Measurements from ENCODE around the gene ARID1B. TPM values are rescaled to one million over a fixed set of nuclear protein-coding genes. Genes with fewer than 3 reads are reported as not detected.
"Not testable (repeated sequence)": the region's sequence is repeated elsewhere in the genome, so short reads cannot be mapped to it uniquely, and the experiment has no call there.

The ARID1B gene
- total RNA-seq, 1 donor from 2014 or later = 18.5 TPM

GRCh38 chr6:157144859-157145568, 367.8 kb downstream of the ARID1B start:
- DNase-seq (ENCODE audit: low read depth) = no peak
- no peak overlapping the region for H3K4me3 ChIP-seq (ENCODE audit: low read depth, low read length)
- TF ChIP-seq CTCF (conservative IDR thresholded peaks at IDR 0.05; ENCODE audit: low read depth, low read length) = no peak

- DNase-seq (ENCODE audit: low read depth) = no peak
- no peak overlapping the region for H3K4me3 ChIP-seq (ENCODE audit: low read depth, low read length)
- TF ChIP-seq CTCF (conservative IDR thresholded peaks at IDR 0.05; ENCODE audit: low read depth, low read length) = no peak
Measured at GRCh38 chr6:157145656-157146285, 368.6 kb downstream of the ARID1B start.

- DNase-seq (ENCODE audit: low read depth); H3K4me3 ChIP-seq (ENCODE audit: low read depth, low read length): not testable (repeated sequence)
Measured at GRCh38 chr6:157147054-157148026, 370.2 kb downstream of the ARID1B start.

GRCh38 chr6:157148391-157149323, 371.5 kb downstream of the ARID1B start:
- H3K4me3 ChIP-seq (ENCODE audit: low read depth, low read length) = peak overlapping the region; percentile 2
- DNase-seq (ENCODE audit: low read depth) = peak; percentile 82
- no peak for TF ChIP-seq CTCF (conservative IDR thresholded peaks at IDR 0.05; ENCODE audit: low read depth, low read length)

GRCh38 chr6:157150076-157150475, 372.9 kb downstream of the ARID1B start:
- TF ChIP-seq CTCF (conservative IDR thresholded peaks at IDR 0.05; ENCODE audit: low read depth, low read length) = no peak
- H3K4me3 ChIP-seq (ENCODE audit: low read depth, low read length) = no peak overlapping the region
- no peak for DNase-seq (ENCODE audit: low read depth)

GRCh38 chr6:157151029-157151428, 373.9 kb downstream of the ARID1B start:
- DNase-seq (ENCODE audit: low read depth) = no peak

More at GRCh38 chr6:157151029-157151428, 373.9 kb downstream of the ARID1B start:
- TF ChIP-seq CTCF (conservative IDR thresholded peaks at IDR 0.05; ENCODE audit: low read depth, low read length) = no peak
- H3K4me3 ChIP-seq (ENCODE audit: low read depth, low read length) = no peak overlapping the region

Data from epithelial cell of proximal tubule (primary cell).